ENCODE measurements around the gene GNB5. TPM values are rescaled to one million over a fixed set of nuclear protein-coding genes. Genes with fewer than 3 reads are reported as not detected.

GNB5 gene
- total RNA-seq, 1 donor from 2014 or later, result 25.6 TPM

DNA sequence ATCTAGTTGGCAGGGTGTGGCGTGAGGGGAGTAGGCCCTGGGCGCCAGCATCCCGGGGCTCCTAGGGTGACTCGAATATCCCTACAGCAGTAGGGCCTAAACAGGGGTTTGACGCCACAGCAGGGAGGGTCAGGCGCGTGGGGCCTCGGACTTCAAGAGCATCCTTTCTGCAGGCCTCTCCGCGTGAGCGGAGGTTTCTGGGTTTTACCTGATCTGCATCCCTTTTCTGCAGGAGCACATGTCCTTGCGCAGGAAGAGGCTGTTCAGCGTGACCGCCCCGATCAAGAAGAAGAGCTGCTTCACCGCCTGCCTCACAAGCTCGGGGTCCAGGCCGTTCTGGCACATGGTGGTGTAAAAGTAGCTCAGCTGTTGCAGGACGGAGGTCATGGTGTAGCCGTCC, 13.5 kb upstream of the GNB5 start:
- no peaks in the 10 kb centered on the region for H3K27me3 Mint-ChIP-seq (ENCODE audit: low read depth, unreplicated experiment)
- H3K27ac Mint-ChIP-seq (ENCODE audit: unreplicated experiment), result no peak overlapping the region
- Histone ChIP-seq H3K9me3 (ENCODE audit: insufficient read depth, low read depth, low read length) (no peaks in the 10 kb centered on the region), H2AFZ (ENCODE audit: low read depth, low read length) (no peak overlapping the region), H3K27me3 (ENCODE audit: insufficient read depth, low read length) (no peaks in the 10 kb centered on the region), H3K4me1 (ENCODE audit: insufficient read depth, low read length) (no peaks in the 10 kb centered on the region), H3K27ac (ENCODE audit: low read depth, low read length) (no peak overlapping the region), H3K79me2 (ENCODE audit: insufficient read depth, low read length) (no peaks in the 10 kb centered on the region), H3K9ac (ENCODE audit: low read length) (no peak overlapping the region), H4K20me1 (ENCODE audit: insufficient read depth, low read length) (no peaks in the 10 kb centered on the region), H3K4me2 (ENCODE audit: low read length) (no peak overlapping the region), H3K4me3 (ENCODE audit: insufficient read depth, low read depth, low read length) (no peak overlapping the region), H3K36me3 (ENCODE audit: insufficient read depth, low read length) (no peaks in the 10 kb centered on the region)
- no peak overlapping the region for H3K4me3 Mint-ChIP-seq (ENCODE audit: unreplicated experiment)
- no peak for TF ChIP-seq EZH2 (IDR thresholded peaks at IDR 0.05; ENCODE audit: insufficient read depth, low read length)
- TF ChIP-seq, protein P1, sequence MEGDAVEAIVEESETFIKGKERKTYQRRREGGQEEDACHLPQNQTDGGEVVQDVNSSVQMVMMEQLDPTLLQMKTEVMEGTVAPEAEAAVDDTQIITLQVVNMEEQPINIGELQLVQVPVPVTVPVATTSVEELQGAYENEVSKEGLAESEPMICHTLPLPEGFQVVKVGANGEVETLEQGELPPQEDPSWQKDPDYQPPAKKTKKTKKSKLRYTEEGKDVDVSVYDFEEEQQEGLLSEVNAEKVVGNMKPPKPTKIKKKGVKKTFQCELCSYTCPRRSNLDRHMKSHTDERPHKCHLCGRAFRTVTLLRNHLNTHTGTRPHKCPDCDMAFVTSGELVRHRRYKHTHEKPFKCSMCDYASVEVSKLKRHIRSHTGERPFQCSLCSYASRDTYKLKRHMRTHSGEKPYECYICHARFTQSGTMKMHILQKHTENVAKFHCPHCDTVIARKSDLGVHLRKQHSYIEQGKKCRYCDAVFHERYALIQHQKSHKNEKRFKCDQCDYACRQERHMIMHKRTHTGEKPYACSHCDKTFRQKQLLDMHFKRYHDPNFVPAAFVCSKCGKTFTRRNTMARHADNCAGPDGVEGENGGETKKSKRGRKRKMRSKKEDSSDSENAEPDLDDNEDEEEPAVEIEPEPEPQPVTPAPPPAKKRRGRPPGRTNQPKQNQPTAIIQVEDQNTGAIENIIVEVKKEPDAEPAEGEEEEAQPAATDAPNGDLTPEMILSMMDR (IDR thresholded peaks at IDR 0.05; ENCODE audit: insufficient read depth, low read depth, low read length), result no peak
- H3K4me1 Mint-ChIP-seq (ENCODE audit: low read depth, unreplicated experiment), result no peaks in the 10 kb centered on the region
- no peaks in the 10 kb centered on the region for H3K9me3 Mint-ChIP-seq (ENCODE audit: unreplicated experiment)
- no peak for DNase-seq (ENCODE audit: low read depth)
- no peak for FAIRE-seq
- H3K36me3 Mint-ChIP-seq (ENCODE audit: low read depth, unreplicated experiment), result no peaks in the 10 kb centered on the region

DNA sequence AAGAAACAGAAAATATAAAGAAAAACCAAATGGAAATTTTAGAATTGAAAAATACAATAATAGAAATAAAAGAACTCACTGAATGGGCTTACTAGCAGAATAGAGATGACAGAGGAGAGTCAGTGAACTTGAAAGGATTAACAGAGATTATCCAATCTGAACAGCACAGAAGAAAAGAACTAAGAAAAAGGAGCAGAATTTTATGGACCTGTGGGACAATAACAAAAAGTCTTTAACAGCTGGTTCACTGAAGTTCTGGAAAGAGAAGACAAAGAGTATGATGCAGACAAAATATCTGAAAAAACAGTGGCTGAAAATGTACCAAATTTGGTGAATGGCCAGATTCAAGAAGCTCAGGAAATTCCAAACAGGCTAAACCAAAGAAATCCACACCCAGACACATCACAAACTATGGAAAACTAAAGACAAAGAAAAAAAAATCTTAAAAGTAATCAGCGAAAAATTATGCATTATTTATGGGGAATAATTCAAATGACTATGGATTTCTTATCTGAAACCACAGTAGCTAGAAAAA, 9.7 kb upstream of the GNB5 start:
- no peaks in the 10 kb centered on the region for H3K4me1 Mint-ChIP-seq (ENCODE audit: low read depth, unreplicated experiment)
- H3K36me3 Mint-ChIP-seq (ENCODE audit: low read depth, unreplicated experiment), result no peaks in the 10 kb centered on the region
- no peak for DNase-seq (ENCODE audit: low read depth)
- no peaks in the 10 kb centered on the region for H3K9me3 Mint-ChIP-seq (ENCODE audit: unreplicated experiment)
- H3K9ac ChIP-seq (ENCODE audit: low read length), result no peak overlapping the region
- H3K79me2 ChIP-seq (ENCODE audit: insufficient read depth, low read length), result no peaks in the 10 kb centered on the region
- H4K20me1 ChIP-seq (ENCODE audit: insufficient read depth, low read length), result no peaks in the 10 kb centered on the region
- H3K4me2 ChIP-seq (ENCODE audit: low read length), result no peak overlapping the region
- no peak overlapping the region for H3K27ac ChIP-seq (ENCODE audit: low read depth, low read length)
- no peaks in the 10 kb centered on the region for H3K36me3 ChIP-seq (ENCODE audit: insufficient read depth, low read length)
- no peaks in the 10 kb centered on the region for H3K27me3 Mint-ChIP-seq (ENCODE audit: low read depth, unreplicated experiment)
- peak; percentile 13 for FAIRE-seq
- H3K4me3 ChIP-seq (ENCODE audit: insufficient read depth, low read depth, low read length), result no peak overlapping the region
- H3K4me1 ChIP-seq (ENCODE audit: insufficient read depth, low read length), result no peaks in the 10 kb centered on the region
- H2AFZ ChIP-seq (ENCODE audit: low read depth, low read length), result no peak overlapping the region
- no peak overlapping the region for H3K4me3 Mint-ChIP-seq (ENCODE audit: unreplicated experiment)
- H3K27me3 ChIP-seq (ENCODE audit: insufficient read depth, low read length), result no peaks in the 10 kb centered on the region
- no peak overlapping the region for H3K27ac Mint-ChIP-seq (ENCODE audit: unreplicated experiment)
- H3K9me3 ChIP-seq (ENCODE audit: insufficient read depth, low read depth, low read length), result no peaks in the 10 kb centered on the region
- TF ChIP-seq, protein P1 (IDR thresholded peaks at IDR 0.05; ENCODE audit: insufficient read depth, low read depth, low read length), result no peak
- TF ChIP-seq EZH2 (IDR thresholded peaks at IDR 0.05; ENCODE audit: insufficient read depth, low read length), result no peak

DNA sequence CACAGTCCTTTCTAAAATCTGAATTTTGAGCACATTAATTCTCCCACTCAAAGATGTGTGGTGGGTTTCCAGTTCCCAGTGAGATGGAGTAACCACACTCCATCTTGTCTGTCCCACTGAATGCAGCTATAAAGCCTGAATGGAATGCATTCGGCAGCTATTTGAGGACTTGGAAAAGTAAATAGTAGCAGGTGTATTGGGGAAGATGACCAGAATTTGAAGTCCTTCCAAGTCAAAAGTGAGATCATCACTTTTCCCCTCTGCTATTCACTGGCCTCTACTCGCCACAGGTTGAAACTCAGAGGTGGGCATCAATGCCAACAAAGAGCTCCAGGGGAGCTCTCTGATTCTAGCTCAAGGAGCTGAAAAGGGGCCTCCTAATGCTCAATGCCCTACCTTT, 8.1 kb upstream of the GNB5 start:
- Histone ChIP-seq H3K9me3 (ENCODE audit: insufficient read depth, low read depth, low read length) (no peaks in the 10 kb centered on the region), H3K79me2 (ENCODE audit: insufficient read depth, low read length) (no peaks in the 10 kb centered on the region), H3K4me1 (ENCODE audit: insufficient read depth, low read length) (no peaks in the 10 kb centered on the region), H2AFZ (ENCODE audit: low read depth, low read length) (no peak overlapping the region), H3K4me3 (ENCODE audit: insufficient read depth, low read depth, low read length) (no peak overlapping the region), H3K27me3 (ENCODE audit: insufficient read depth, low read length) (no peaks in the 10 kb centered on the region), H3K9ac (ENCODE audit: low read length) (no peak overlapping the region), H3K27ac (ENCODE audit: low read depth, low read length) (no peak overlapping the region), H4K20me1 (ENCODE audit: insufficient read depth, low read length) (no peaks in the 10 kb centered on the region), H3K4me2 (ENCODE audit: low read length) (no peak overlapping the region), H3K36me3 (ENCODE audit: insufficient read depth, low read length) (no peaks in the 10 kb centered on the region)
- Mint-ChIP-seq H3K4me3 (ENCODE audit: unreplicated experiment) (no peak overlapping the region), H3K36me3 (ENCODE audit: low read depth, unreplicated experiment) (no peaks in the 10 kb centered on the region), H3K27ac (ENCODE audit: unreplicated experiment) (no peak overlapping the region), H3K27me3 (ENCODE audit: low read depth, unreplicated experiment) (no peaks in the 10 kb centered on the region), H3K4me1 (ENCODE audit: low read depth, unreplicated experiment) (no peaks in the 10 kb centered on the region), H3K9me3 (ENCODE audit: unreplicated experiment) (no peaks in the 10 kb centered on the region)
- no peak for TF ChIP-seq EZH2 (IDR thresholded peaks at IDR 0.05; ENCODE audit: insufficient read depth, low read length)
- TF ChIP-seq, protein P1 (IDR thresholded peaks at IDR 0.05; ENCODE audit: insufficient read depth, low read depth, low read length), result no peak
- DNase-seq (ENCODE audit: low read depth) (no peak), FAIRE-seq (no peak)
